Muscle of back (tissue), 11 donors: ENCODE results near the gene TIPRL. TPM values are rescaled to one million over a fixed set of nuclear protein-coding genes. Genes with fewer than 3 reads are reported as not detected.

Source experiments
- DNase-seq, 3 donors: peaks; one replicate each; pipeline versions ENCODE4 v3.0.0 to v3.0.0-alpha.2; 2013
- polyA plus RNA-seq, 10 donors: library from polyadenylated mRNA; unstranded; fragments of 120-200 nt; gene quantifications; one replicate each; pipeline ENCODE4 v1.2.1, GENCODE V29; 2013; ENCODE audit not compliant: insufficient read length in 10 of 10

TIPRL gene
- polyA plus RNA-seq, 10 donors = 31.9 to 42.7 (median 35.9) TPM

DNA sequence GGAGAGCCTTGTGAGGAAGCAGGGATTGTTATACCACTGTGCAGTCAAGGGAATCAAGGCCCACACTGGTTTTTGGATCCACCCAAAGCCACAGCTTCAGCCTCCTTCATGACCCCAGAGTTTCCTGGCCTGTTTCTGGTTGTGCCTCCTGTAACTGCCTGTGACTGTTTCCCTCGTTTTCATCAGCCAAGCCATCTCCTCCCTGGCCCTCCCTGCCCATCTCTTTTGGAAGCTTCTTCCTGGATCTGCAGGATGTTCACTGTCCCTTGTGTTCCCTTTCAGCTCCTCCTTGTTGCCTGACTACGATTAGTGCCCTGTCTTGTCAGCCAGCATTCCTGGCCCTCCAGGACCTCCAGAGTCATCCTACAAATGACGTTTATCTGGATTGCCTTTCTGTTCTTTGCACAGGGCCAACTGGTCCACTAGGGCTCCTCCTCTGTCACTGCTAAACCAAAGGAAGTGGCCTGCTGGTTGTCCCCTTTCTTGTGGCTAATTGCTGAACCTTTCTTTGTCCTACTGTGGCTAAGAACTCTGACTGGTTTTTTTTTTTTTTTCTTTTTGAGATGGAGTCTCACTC lies 65.0 kb downstream of the TIPRL start:
- no peak for DNase-seq

- no peak for DNase-seq
Observed at GRCh38 chr1:168245042-168245441, 66.3 kb downstream of the TIPRL start.

DNA sequence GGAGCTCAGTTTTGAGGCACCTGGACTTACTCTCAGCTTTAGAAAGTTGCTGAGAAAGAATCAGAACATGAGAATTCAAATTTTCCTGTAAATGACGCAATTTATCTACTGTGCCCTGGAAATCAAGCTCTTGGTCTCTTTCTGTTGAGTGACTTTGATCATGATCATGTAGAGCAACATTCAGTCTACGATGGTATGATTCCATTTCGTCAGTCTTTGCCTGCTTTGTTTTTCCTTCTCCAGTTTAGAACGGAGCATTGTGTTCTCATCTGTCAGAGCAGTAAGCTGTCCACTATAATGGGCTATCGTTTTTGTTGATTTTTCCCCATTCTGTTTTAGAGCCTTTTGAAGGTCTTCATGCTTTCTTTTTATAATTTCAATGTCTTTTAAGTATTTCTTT lies 67.7 kb downstream of the TIPRL start:
- DNase-seq = no peak

Other genes starting within 250 kb of the TIPRL start
- gene DCAF6, start 242.3 kb upstream of the TIPRL start, polyA plus RNA-seq = 100 to 1,000 TPM in 8 of 10 donors, 10 to 100 TPM in 2; 93.3 to 151 (median 111) TPM
- 10 to 100 TPM; 60.5 to 81.4 (median 69.8) TPM for gene MPC2, start 241.9 kb upstream of the TIPRL start, polyA plus RNA-seq
- 10 to 100 TPM; 10.4 to 18.2 (median 11.9) TPM for gene GPR161, start 42.0 kb upstream of the TIPRL start, polyA plus RNA-seq
- gene SFT2D2, start 47.0 kb downstream of the TIPRL start, polyA plus RNA-seq = 10 to 100 TPM in 4 of 10 donors, 1 to 10 TPM in 6; 7.5 to 12.7 (median 9.6) TPM
- gene TBX19, start 101.9 kb downstream of the TIPRL start, polyA plus RNA-seq = 1 to 10 TPM in 9 of 10 donors, under 1 TPM in 1; 0.99 to 2.6 (median 1.4) TPM